Left ventricle myocardium superior (tissue), 1 donor: ENCODE data around the gene NDUFAF3. TPM values are rescaled to one million over a fixed set of nuclear protein-coding genes. Genes with fewer than 3 reads are reported as not detected.
"Not testable (repeated sequence)": the region's sequence is repeated elsewhere in the genome, so short reads cannot be mapped to it uniquely, and the experiment has no call there.

Source experiments
- ATAC-seq: fragments of 200-7000 bp; cut with Tn5 transposase; one replicate; pipeline ENCODE4 v1.9.1; 2020; ENCODE audit warnings: mild to moderate bottlenecking, moderate library complexity
- DNase-seq: peaks from one replicate; pipeline ENCODE4 v3.0.0-alpha.2; 2020
- intact Hi-C: fragments of 100-400 bp; cut with micrococcal nuclease; formaldehyde crosslinking; loops from one replicate; pipeline ENCODE4 v1.11.0; 2022
- total RNA-seq: library from RNA; stranded (reverse); fragmentation: NEBNext Ultra II Directional; extraction: Animal tissue kit (Norgen Biotek cat#: 25700); gene quantifications from one replicate; pipeline ENCODE4 v1.2.1, GENCODE V29; 2021
- donor health status: DM: no; HTN: yes; CAD: no; lungs with severe emphysema.

The NDUFAF3 gene
- total RNA-seq, 1 donor from 2014 or later, result 168 TPM

DNA sequence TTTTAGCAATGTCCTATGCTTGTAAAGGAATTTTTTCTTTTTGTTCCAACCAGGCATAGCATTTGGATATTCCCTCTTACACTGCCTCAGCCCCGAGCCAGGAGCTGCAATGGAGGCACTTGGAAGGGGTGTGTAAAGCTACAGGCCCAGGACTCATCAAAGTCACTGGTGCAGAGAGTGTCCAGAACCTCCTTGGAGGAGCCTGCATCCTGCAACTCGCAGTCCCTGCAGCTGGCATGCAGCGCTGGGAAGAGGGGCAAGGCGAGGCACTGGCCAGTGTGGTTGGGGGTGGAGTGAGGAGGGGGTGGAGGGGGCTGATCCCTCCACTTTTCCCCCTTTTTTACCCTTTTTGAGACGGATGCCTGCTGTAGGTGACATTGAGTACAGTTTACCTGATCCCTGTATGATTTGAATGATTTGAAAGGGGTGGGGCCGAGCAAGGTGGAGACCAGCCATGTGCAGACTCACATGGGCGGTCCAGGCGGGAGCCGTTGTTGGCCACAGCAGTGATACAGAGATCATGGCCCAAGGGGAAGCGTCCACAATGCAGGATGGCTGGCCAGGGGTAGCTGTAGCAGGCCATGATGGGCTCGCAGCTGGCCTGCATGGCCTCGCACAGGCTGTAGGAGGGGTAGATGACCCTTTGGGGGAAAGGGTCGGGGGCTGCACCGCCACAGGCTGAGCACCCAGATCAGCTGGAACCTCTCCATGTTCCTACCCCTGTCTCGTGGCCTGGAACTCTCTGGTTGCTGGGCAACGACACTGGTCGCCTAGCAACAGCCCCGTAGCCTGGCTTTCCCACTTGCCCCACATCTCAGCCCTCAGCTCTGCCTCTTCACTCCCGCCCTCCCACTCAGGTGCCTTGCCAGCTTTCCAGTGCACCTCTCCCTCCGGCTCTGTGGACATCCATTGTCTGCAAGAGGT, 23.9 kb upstream of the NDUFAF3 start:
- ATAC-seq (no peak), DNase-seq (no peak)
- intact Hi-C loops, result no loop called here

- no peak for DNase-seq
- intact Hi-C loops, result no loop called here
- no peak for ATAC-seq
These were observed 22.6 kb upstream of the NDUFAF3 start for GRCh38 chr3:48999085-48999858.

GRCh38 chr3:49001155-49001554, 20.8 kb upstream of the NDUFAF3 start:
- no peak for DNase-seq
- ATAC-seq, result no peak
- intact Hi-C loops, result no loop called here

DNA sequence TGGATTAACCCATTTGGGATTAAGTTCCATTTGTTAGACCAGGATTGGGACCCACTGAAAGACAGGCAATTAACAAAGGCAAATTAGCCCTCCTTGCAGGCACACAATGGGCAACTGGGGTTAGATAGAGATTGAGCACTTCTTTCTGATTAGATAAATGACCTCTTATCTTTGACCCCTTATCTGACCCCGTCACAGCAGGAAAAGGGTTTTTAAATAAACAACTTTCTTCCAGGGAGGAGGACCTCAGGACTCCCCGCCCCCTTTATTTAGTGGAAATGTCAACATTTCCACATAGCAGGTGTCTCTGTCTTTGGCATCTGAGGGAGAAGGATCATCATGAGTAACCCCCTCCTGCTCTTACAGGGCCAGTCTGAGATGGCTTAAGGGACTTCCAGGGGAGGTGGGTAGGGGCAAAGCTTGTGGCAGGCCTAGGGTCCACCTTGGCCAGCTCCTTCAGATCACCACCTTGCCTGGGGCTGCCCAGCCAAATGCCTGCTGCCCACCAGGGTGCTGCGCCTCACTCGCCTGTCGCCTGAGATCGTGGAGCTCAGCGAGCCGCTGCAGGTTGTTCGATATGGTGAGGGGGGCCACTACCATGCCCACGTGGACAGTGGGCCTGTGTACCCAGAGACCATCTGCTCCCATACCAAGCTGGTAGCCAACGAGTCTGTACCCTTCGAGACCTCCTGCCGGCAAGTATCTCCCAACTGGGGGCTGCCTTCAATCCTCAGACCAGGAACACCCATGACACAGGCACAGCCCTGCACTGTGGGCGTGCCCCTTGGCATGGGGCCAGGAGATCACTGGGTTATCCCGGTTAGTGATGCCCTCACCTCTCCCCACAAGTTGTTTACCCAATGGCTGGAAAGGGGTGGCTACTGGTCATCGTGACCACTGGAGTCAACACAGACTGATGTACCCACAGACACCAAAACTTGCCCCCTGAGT, 17.3 kb upstream of the NDUFAF3 start:
- intact Hi-C loops, result no loop called here
- no peak for ATAC-seq

GRCh38 chr3:49005303-49005680, 16.6 kb upstream of the NDUFAF3 start:
- intact Hi-C loops, result no loop called here
- ATAC-seq (no peak), DNase-seq (no peak)

More for the DNA sequence above, 17.3 kb upstream of the NDUFAF3 start:
- peak; percentile 57 for DNase-seq

GRCh38 chr3:49005998-49006397, 15.9 kb upstream of the NDUFAF3 start:
- no peak for ATAC-seq
- DNase-seq, result no peak
- intact Hi-C loops, result no loop called here

GRCh38 chr3:49006408-49007067, 15.4 kb upstream of the NDUFAF3 start:
- ATAC-seq, result peak; percentile 11
- intact Hi-C loops, result no loop called here

DNA sequence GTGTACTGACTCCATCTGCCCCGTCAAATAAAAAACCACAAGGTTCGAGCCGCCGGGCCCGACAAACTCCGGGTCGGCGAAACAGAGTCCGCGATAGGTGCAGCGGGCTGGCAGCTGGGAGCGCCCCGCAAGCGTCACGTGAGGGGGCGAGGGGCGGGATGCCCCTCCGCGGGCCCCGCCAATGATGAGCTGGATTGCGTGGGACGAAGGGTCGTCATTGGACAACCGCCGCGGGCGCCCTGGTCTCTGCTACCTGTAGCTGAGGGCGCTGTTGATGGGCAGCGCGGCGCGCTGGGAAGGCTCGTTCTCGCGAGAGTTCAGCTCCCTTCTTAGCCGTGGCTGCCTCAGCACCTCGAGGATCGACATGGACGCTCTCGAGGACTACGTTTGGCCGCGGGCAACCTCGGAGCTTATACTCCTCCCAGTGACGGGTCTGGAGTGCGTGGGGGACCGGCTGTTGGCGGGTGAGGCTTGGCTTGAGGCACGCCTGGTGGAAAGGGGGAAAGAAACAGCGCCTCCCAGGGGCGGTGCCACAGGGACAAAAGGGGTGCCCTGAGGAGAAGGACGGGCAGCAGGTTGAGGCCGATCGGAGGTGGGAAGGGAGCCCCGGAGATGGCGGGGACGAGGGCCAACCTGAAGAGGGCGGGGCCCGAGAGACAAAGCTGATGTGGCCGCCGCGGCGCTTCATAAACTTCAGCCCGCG, 14.7 kb upstream of the NDUFAF3 start, which contains the start of gene WDR6:
WDR6 (plus strand) TSS at position 324 of the 703 bp plus-strand sequence; CDS start at position 365, 41 bp downstream.
- DNase-seq, result peak; percentile 99
- peak; percentile 91 for ATAC-seq
- intact Hi-C loops, result no loop called here

More at GRCh38 chr3:49006408-49007067, 15.4 kb upstream of the NDUFAF3 start:
- peak; percentile 66 for DNase-seq

GRCh38 chr3:49007771-49008528, 14.0 kb upstream of the NDUFAF3 start:
- DNase-seq (peak; percentile 93), ATAC-seq (peak; percentile 81)
- intact Hi-C loops, result no loop called here

DNA sequence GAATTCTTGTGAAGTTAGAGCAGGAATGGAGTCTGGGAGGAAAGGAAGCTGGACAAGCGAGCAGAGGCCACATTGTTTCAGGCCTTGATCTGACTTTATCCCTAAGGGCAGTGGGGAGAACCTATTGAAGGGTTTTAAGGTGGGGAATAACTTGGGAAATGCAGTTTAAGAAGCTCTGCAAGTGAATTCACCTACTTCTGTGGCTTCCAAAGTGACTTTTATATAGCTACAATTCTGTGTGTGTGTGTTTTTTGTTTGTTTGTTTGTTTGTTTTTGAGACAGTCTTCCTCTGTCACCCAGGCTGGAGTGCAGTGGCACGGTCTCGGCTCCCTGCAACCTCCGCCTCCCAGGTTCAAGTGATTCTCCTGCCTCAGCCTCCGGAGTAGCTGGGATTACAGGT, 13.3 kb upstream of the NDUFAF3 start:
- DNase-seq, ATAC-seq, intact Hi-C loops: not testable (repeated sequence)

- ATAC-seq (no peak), DNase-seq (no peak)
- intact Hi-C loops, result no loop called here
These were observed 12.5 kb upstream of the NDUFAF3 start for GRCh38 chr3:49009396-49009795.

- DNase-seq, result peak; percentile 53
- intact Hi-C loops, result no loop called here
- ATAC-seq, result peak; percentile 15
These were observed 9.4 kb upstream of the NDUFAF3 start for GRCh38 chr3:49012441-49013017.

GRCh38 chr3:49013113-49013737, 8.7 kb upstream of the NDUFAF3 start:
- ATAC-seq (no peak), DNase-seq (no peak)
- intact Hi-C loops, result no loop called here

DNA sequence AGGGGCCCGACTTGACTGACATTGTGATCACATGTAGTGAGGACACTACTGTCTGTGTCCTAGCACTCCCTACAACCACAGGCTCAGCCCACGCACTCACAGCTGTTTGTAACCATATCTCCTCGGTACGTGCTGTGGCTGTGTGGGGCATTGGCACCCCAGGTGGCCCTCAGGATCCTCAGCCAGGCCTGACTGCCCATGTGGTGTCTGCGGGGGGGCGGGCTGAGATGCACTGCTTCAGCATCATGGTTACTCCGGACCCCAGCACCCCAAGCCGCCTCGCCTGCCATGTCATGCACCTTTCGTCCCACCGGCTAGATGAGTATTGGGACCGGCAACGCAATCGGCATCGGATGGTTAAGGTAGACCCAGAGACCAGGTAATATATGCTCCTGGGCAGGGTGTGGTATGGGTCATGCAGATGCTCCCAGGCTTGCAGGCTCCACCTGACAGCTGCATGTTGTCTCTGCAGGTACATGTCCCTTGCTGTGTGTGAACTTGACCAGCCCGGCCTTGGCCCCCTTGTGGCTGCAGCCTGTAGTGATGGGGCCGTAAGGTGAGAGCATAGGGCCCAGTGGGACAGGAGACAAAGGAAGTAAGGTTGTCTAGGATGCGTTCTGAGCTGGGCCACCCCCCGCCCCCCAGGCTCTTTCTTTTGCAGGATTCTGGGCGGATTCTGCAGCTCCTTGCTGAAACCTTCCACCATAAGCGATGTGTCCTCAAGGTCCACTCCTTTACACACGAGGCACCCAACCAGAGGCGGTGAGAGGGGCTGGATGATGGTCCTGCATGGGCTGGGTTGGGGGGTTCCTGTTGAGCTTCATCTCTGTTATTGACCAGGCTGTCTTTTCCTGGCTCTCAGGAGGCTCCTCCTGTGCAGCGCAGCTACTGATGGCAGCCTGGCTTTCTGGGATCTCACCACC, 7.9 kb upstream of the NDUFAF3 start:
- ATAC-seq (no peak), DNase-seq (no peak)
- intact Hi-C loops, result no loop called here

- no peak for ATAC-seq
These were observed 6.8 kb upstream of the NDUFAF3 start for GRCh38 chr3:49015072-49015471.

More at GRCh38 chr3:49015072-49015471, 6.8 kb upstream of the NDUFAF3 start:
- DNase-seq, result no peak
- intact Hi-C loops, result no loop called here
